ENCODE results near the gene NFKB2.

Gene NFKB2

DNA sequence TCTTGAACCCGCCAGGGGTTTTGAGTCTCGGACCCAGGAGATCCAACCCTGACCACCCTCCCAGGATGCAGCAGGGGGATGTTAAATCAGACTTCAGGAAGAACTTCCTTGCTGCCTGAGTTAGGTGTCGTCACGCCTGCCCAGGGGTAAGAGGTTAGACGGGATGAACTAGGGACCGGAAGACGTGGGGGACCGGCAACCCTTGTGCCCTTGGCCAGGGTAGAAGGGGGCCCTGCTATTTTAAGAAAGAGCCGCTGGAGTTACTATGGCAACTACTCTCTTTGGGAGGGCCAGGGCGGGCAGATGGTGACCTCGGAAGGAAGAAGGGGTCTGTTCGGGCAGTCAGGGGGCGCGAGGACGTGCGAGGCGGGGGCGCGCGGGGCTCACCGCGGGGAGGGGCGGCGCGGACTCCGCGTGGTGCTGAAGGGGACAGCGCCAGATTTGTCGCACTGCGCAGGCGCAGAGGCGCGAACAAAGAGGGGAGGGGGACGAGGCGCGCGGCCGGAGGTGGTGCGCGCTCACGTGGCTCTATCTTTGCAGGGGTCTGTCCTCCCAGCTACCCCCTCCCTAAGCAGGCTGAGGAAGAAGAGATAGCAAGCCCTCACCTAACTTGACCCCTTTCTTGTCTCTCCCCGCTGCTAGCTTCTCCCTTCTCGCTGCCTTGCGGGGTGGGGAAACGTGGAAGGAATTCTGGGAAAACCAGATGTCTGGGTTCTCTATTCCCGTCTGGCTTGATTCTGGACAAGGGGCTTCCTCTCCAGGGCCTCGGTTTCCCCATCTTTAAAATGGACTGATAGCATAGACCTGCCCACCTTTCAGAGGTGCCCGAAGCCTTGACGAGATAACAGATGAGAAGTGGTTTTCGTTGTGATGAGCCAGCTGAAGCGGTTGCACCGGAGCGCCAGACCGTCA is 24.0 kb downstream of the NFKB2 start (continued):
- TF ChIP-seq ZNF394 (tag by site-specific recombination; IDR thresholded peaks at IDR 0.05; ENCODE audit: borderline replicate concordance) (peak; percentile 55; the same call in 1 of the 2 replicates), PRDM6 (tag by site-specific recombination; IDR thresholded peaks at IDR 0.05) (no peak), REST (tag by site-specific recombination; IDR thresholded peaks at IDR 0.05) (peak; percentile 98), ZNF501 (tag by site-specific recombination; IDR thresholded peaks at IDR 0.05) (0 out of 2 replicates have a peak, but pooled peaks have one; percentile 42), EGR2 (tag by site-specific recombination; IDR thresholded peaks at IDR 0.05; ENCODE audit: low read depth) (no peak), ZNF155 (tag by site-specific recombination; IDR thresholded peaks at IDR 0.05) (no peak), ZBTB1 (tag by site-specific recombination; IDR thresholded peaks at IDR 0.05) (no peak), ZNF768 (tag by site-specific recombination; IDR thresholded peaks at IDR 0.05) (no peak), KLF16 (tag by site-specific recombination; IDR thresholded peaks at IDR 0.05) (no peak; the same call in 1 of the 2 replicates), KLF9 (tag by site-specific recombination; IDR thresholded peaks at IDR 0.05; ENCODE audit: low read depth) (peak; percentile 17; the same call in 1 of the 2 replicates), ZNF24 (tag by site-specific recombination; IDR thresholded peaks at IDR 0.05) (no peak), ZNF510 (tag by site-specific recombination; IDR thresholded peaks at IDR 0.05; ENCODE audit: insufficient replicate concordance) (no peak), ZNF114 (tag by site-specific recombination; IDR thresholded peaks at IDR 0.05) (no peak), ZNF426 (tag by site-specific recombination; IDR thresholded peaks at IDR 0.05) (no peak), INSM2 (tag by site-specific recombination; IDR thresholded peaks at IDR 0.05) (no peak), ZNF2 (tag by site-specific recombination; IDR thresholded peaks at IDR 0.05) (no peak; the same call in 1 of the 2 replicates), KLF7 (tag by site-specific recombination; IDR thresholded peaks at IDR 0.05; ENCODE audit: borderline replicate concordance) (no peak), ZNF140 (tag by site-specific recombination; IDR thresholded peaks at IDR 0.05) (no peak), ZNF391 (tag by site-specific recombination; IDR thresholded peaks at IDR 0.05; ENCODE audit: borderline replicate concordance, low read depth) (no peak), ZNF544 (tag by site-specific recombination; IDR thresholded peaks at IDR 0.05) (no peak), ZNF280D (tag by site-specific recombination; IDR thresholded peaks at IDR 0.05) (no peak), IKZF3 (tag by site-specific recombination; IDR thresholded peaks at IDR 0.05) (peak; percentile 88), YY2 (tag by site-specific recombination; IDR thresholded peaks at IDR 0.05) (no peak), ZNF211 (tag by site-specific recombination; IDR thresholded peaks at IDR 0.05; ENCODE audit: low read depth) (no peak), ZNF174 (tag by site-specific recombination; IDR thresholded peaks at IDR 0.05) (no peak)
- TF ChIP-seq, protein P1, sequence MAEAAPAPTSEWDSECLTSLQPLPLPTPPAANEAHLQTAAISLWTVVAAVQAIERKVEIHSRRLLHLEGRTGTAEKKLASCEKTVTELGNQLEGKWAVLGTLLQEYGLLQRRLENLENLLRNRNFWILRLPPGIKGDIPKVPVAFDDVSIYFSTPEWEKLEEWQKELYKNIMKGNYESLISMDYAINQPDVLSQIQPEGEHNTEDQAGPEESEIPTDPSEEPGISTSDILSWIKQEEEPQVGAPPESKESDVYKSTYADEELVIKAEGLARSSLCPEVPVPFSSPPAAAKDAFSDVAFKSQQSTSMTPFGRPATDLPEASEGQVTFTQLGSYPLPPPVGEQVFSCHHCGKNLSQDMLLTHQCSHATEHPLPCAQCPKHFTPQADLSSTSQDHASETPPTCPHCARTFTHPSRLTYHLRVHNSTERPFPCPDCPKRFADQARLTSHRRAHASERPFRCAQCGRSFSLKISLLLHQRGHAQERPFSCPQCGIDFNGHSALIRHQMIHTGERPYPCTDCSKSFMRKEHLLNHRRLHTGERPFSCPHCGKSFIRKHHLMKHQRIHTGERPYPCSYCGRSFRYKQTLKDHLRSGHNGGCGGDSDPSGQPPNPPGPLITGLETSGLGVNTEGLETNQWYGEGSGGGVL (tag by site-specific recombination; IDR thresholded peaks at IDR 0.05) = no peak
